HG03039 (cell line): ENCODE results near the gene LANCL2.
A peak's percentile ranks its signal among the peaks of the same experiment; 100 is the strongest.
"Not testable (repeated sequence)": the region's sequence is repeated elsewhere in the genome, so short reads cannot be mapped to it uniquely, and the experiment has no call there.

Source experiments
- ATAC-seq: cut with Tn5 transposase; IDR thresholded peaks from one replicate; pipeline ENCODE4 v1.9.1; 2021; ENCODE audit warnings: mild to moderate bottlenecking, moderate library complexity; ENCODE audit not compliant: unreplicated experiment

LANCL2 gene

GRCh38 chr7:55365205-55365674 is at the start of gene LANCL2:
Gene LANCL2 (plus strand): TSS chr7:55365337. CDS start chr7:55366026, 689 bp downstream.
- ATAC-seq: peak; percentile 23

- no peak for ATAC-seq
Observed at GRCh38 chr7:55325371-55325792, 39.8 kb upstream of the LANCL2 start.

GRCh38 chr7:55326081-55326835 is 38.9 kb upstream of the LANCL2 start:
- ATAC-seq: no peak

GRCh38 chr7:55326945-55327626 is 38.1 kb upstream of the LANCL2 start:
- ATAC-seq: no peak

GRCh38 chr7:55335151-55335550 is 30.0 kb upstream of the LANCL2 start:
- no peak for ATAC-seq

GRCh38 chr7:55335786-55336185 is 29.4 kb upstream of the LANCL2 start:
- no peak for ATAC-seq

GRCh38 chr7:55336540-55336939 is 28.6 kb upstream of the LANCL2 start:
- ATAC-seq: no peak

- ATAC-seq: no peak
Observed at GRCh38 chr7:55339033-55340000, 25.8 kb upstream of the LANCL2 start.

- ATAC-seq: no peak
Observed at GRCh38 chr7:55342216-55342871, 22.8 kb upstream of the LANCL2 start.

- no peak for ATAC-seq
Observed at GRCh38 chr7:55343002-55343781, 21.9 kb upstream of the LANCL2 start.

GRCh38 chr7:55343860-55344606 is 21.1 kb upstream of the LANCL2 start:
- ATAC-seq: no peak

GRCh38 chr7:55344840-55345239 is 20.3 kb upstream of the LANCL2 start:
- ATAC-seq: no peak

GRCh38 chr7:55345292-55345691 is 19.8 kb upstream of the LANCL2 start:
- ATAC-seq: no peak

- ATAC-seq: no peak
Observed at GRCh38 chr7:55348502-55348901, 16.6 kb upstream of the LANCL2 start.

GRCh38 chr7:55349121-55349520 is 16.0 kb upstream of the LANCL2 start:
- ATAC-seq: no peak

- ATAC-seq: no peak
Observed at GRCh38 chr7:55350281-55350680, 14.9 kb upstream of the LANCL2 start.

- no peak for ATAC-seq
Observed at GRCh38 chr7:55351263-55351662, 13.9 kb upstream of the LANCL2 start.

- not testable (repeated sequence) for ATAC-seq
Observed at GRCh38 chr7:55352947-55353273, 12.2 kb upstream of the LANCL2 start.

GRCh38 chr7:55360486-55360885 is 4.7 kb upstream of the LANCL2 start:
- no peak for ATAC-seq
